Measurements from ENCODE around the gene F12.

F12 gene

GRCh38 chr5:177446200-177447065 is 37.1 kb upstream of the F12 start, which contains the start of gene PRR7:
TSS of gene PRR7 (plus strand) at chr5:177446814. CDS start at chr5:177455068, 8,254 bp downstream.
- in situ Hi-C loops (cut with MboI; ENCODE audit: low sequenced_read_pairs), result no loop called here

- in situ Hi-C loops (cut with MboI; ENCODE audit: low sequenced_read_pairs), result no loop called here
Measured at GRCh38 chr5:177445917-177446199, 36.5 kb upstream of the F12 start.

- in situ Hi-C loops (cut with MboI; ENCODE audit: low sequenced_read_pairs), result no loop called here
Measured at GRCh38 chr5:177445052-177445916, 35.9 kb upstream of the F12 start.

DNA sequence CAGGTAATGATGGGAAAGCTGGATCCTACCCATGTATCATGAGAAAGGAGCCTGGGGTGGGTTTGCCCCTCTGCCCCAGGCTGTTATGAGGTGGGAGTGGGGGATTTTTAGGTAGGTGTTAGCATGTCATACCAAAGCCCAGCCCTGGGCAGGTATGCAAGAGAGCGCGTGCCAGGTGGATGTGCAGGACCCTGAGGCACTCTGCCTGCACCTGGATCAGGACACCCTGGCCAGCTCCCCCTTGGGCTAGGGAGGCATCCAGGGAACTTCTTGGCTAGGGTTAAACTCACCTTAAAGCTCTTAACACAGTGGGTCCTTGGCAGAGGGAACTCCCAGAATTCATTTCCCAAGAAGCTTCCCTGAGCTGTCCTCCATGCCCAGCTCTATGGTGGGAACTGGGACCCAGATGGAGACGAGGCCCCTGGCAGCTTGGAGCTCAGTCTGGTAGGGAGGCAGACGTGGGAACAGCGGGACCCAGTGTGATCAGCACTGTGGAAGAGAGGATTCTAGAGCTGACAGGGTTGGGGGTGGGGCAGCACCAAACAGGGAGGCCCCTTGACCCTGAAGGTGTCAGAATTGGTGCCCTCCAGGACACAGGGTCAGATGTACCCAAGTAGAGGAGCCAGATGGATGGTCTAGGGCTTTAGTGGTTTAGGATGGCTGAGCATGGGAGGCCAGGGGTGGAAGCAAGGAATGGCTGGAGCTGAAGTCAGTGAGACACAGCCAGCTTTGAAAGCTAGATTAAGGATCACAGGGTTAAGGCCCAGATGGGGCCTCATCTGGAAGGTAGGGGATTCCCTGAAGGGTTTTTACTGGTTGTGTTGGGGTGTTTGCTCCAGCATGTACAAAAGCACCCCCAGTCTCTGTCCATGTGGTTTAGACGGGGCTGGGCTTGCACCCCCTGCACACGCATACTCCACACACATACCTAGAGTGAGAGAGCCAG is 35.0 kb upstream of the F12 start:
- in situ Hi-C loops (cut with MboI; ENCODE audit: low sequenced_read_pairs), result loop anchor here (5.0 kb wide), 1 partner anchor 52 kb away; no protein-coding TSS in a partner anchor

DNA sequence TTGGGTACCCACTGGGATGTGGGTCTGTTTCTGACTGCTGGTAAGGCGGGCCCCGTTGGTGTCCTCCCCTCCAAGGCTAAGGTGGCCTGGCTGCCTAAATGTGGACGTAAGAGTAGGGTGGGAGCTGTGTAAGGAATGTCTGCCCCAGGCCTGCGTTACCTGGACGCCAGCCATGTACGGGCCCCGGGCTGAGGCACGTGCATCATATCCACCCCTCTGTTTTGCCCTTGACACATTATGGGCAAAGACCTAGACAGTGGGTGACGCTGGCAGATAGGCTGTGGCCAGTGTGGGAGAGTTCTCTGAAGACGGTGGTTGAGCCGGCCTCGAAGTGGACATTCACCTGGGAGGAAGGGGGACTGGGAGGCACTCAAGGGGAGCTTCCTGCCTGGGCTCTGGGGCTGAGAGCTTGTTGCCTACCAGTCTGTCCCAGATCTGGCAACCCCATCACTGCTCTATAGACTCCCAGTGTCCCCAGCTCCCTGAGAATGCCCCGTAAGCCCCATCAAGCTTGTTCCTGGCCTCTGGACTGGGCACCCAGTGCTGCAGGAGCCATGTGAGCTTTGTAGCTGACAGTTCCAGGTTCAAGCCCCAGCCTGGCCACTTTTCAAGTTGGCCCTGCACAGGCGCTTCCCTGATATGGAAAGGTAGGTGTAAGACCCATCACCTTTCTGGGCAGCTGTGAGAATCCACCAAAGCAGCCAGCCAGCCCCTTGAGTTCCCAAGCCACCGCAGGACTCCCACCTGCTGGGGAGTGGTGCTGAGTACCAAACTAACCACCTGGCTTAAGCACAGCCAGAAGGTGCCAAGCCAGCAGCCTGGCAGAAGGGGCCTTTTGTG is 34.0 kb upstream of the F12 start:
- in situ Hi-C loops (cut with MboI; ENCODE audit: low sequenced_read_pairs), result loop anchor here (5.0 kb wide), 1 partner anchor 51 kb away; no protein-coding TSS in a partner anchor

DNA sequence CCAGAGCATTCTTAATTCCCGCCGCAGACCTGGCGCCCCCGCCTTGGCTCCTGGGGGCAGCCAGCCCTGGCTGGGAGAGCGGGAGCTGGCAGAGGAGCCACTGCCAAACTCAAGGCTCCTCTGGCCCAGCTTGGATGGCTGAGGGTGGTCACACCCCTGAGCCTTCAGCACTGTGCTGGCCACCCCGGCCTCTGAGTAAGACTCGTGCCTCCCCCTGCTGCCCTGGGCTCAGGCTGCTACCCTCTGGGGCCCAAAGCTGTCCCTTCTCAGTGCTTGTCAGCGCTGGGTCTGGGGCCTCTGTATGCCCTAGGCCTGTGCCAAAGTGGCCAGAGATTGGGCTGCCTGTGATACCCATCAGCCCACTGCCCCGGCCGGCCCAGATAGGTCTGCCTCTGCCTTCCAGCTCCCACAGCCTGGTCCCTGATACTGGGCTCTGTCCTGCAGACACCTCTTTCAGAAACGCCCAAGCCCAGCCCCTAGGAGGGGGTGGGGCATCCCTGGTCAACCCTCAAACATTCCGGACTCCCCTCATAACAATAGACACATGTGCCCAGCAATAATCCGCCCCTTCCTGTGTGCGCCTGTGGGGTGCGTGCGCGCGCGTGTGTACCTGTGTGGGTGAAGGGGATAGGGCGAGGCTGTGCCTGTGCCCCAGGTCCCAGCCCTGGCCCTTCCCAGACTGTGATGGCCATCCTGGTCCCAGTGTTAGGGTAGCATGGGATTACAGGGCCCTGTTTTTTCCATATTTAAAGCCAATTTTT is 32.9 kb upstream of the F12 start:
- in situ Hi-C loops (cut with MboI; ENCODE audit: low sequenced_read_pairs), result loop anchor here (5.0 kb wide), 1 partner anchor 50 kb away; no protein-coding TSS in a partner anchor

DNA sequence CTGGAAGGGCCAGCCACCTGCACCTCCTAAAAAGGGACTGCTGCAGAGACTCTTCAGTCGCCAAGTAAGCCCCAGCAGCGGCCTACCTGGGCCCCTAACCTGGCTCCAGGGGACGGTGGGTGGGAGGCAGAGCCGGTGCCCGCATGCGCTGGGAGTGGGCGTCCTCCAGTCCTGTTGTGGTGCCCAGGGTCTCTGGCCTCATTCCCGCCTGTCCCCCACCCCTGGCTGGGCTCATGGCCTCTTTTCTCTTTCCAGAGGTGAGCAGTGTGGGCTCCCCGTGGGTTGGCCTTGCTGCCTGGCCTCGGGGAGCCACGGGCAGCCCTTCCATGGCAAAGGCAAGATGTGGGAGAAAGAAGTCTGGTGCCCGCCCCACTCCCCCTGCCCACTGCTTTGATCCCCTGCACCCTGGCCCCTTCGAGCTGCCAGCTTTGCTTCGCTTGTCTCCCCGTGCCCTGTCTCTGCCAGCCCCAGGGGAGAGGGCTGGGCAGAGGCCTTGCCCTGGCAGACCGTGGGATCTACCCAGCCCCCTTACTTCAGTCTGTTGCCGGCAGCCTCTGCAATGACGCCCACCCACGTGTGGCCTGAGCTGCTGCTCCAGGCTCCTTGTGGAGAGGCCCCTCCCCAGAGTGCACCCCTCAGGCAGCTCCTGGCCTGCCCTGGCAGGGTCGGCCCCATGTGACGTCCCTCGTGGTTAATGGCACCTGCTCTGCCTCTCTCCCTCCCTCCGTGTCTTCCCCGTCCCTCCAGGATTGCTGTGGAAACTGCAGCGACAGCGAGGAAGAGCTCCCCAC is 31.8 kb upstream of the F12 start:
- in situ Hi-C loops (cut with MboI; ENCODE audit: low sequenced_read_pairs), result loop anchor here (5.0 kb wide), 1 partner anchor 49 kb away; no protein-coding TSS in a partner anchor

DNA sequence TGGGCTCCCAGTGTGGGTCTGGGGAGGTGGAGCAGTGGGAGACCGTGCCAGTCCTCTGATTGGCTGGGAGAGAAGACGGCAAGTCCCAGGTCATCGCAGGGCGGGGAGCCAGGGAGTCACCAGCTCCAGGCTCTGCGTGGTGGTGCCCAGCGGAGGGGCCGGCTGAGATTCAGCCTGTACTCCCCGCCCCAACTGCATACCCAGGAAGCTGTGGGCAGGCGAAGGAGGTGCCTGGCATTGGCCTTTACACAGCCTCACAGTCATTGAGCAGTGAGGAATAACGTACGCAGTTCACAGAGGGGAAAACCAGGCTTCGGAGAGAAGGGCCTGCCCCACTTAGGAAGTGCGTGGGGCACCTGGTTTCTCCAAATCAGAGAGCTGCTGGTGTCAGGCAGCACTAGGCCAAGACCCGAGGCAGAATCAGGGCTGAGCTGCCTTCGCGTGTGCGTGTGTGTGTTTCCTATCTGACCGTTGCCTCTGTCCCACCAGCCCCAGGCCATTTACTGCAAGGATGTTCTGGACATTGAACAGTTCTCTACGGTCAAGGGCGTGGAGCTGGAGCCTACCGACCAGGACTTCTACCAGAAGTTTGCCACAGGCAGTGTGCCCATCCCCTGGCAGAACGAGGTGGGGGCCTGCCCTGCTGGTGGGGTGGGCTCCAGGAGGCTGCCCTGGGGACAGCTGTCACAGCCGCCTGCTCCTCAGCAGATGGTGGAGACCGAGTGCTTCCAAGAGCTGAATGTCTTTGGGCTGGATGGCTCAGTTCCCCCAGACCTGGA is 31.0 kb upstream of the F12 start:
- in situ Hi-C loops (cut with MboI; ENCODE audit: low sequenced_read_pairs), result loop anchor here (5.0 kb wide), 1 partner anchor 48 kb away; no protein-coding TSS in a partner anchor

- in situ Hi-C loops (cut with MboI; ENCODE audit: low sequenced_read_pairs), result loop anchor here (5.0 kb wide), 1 partner anchor 47 kb away; no protein-coding TSS in a partner anchor
Measured at GRCh38 chr5:177439518-177440053, 30.2 kb upstream of the F12 start.

DNA sequence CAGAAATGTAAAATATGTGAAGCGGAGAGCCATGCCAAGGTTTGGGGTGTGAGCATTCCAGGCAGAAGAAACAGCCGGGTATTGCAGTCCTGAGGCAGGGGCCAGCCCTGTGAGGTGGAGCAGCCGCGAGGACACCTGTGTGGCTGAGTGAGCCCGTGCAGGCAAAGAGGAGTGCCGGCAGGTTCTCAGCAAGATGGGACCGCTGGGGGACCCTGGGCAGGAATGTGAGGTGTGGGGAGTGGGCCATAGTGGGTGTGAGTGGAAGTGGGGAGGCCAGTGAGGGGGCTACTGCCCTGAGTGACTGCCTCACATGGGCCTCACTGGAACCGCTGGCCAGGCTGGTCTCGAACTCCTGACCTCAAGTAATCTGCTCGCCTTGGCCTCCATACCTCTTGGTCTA is 29.1 kb upstream of the F12 start:
- in situ Hi-C loops (cut with MboI; ENCODE audit: low sequenced_read_pairs), result no loop called here

DNA sequence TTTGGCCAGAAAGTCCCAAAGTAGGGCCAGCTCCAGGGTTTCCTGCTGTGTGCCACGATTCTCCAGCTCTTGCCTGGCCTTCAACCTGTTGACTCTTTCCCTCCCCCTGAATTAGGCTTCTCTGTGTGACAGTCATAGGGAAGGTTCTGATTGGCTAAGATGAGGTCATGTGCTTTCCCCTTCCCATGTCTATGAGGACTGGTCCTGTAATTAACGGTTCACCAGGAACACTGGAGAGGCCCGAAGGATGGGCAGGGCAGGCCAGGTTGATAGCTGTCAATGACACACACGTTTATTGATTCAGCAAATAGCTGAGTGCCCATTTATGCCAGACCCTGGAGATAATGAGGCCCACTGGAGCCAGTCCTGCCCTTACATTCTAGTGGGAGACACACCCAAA is 28.3 kb upstream of the F12 start:
- in situ Hi-C loops (cut with MboI; ENCODE audit: low sequenced_read_pairs), result no loop called here

DNA sequence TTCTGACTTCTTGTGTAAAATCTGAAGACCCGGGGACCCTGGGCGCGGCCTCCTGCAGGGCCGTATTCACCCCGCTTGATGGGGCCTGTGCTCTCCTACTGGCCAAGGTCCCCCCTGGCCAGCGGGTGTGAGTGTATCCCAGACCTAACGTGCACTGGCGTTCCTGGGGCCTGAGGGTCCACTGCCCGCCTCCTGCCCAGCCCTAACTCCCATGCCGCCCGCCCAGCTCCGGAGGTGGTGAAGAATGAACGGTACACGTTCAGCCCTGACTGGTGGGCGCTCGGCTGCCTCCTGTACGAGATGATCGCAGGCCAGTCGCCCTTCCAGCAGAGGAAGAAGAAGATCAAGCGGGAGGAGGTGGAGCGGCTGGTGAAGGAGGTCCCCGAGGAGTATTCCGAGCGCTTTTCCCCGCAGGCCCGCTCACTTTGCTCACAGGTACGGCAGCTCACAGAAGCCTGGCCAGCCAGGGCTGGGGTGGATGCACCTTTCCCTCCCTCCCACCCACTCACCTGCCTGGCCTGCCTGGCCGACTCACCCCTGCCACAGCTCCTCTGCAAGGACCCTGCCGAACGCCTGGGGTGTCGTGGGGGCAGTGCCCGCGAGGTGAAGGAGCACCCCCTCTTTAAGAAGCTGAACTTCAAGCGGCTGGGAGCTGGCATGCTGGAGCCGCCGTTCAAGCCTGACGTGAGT is 26.6 kb upstream of the F12 start:
- in situ Hi-C loops (cut with MboI; ENCODE audit: low sequenced_read_pairs), result no loop called here

DNA sequence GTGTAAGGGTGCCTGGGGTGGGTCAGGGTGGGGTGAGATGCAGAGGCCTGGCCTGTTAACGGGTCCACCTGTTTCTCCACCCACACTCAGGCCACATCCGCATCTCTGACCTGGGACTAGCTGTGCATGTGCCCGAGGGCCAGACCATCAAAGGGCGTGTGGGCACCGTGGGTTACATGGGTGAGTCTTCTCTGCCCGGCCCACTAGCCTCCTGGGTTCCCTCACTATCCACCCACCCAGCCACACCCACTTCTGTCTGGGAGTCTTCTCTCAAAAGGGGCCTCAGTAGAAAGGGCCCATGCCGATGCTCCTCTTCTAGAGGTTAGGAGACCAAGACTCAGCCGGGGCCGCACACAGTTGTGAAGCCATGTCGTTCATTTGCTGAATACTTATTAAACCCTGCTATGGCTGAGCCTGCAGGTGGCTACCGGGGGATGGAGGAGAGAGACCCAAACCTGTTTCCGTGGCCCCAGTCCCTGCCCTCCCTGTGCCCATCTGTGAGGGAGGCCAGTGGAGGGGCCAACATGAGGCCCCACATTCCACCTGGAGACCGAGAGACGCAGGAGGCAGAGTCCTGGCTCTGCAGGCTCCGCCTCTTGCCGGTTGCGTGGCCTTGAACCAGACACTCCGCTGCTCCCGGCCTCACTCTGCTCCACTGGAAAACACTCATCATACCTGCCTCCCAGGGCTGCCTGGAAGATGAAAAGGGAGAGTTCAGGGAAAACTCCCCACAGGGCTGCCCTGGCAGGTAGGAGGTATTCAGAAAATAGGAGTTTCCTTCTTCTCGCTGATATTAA is 25.8 kb upstream of the F12 start:
- in situ Hi-C loops (cut with MboI; ENCODE audit: low sequenced_read_pairs), result no loop called here

GRCh38 chr5:177434437-177434836 is 25.1 kb upstream of the F12 start:
- in situ Hi-C loops (cut with MboI; ENCODE audit: low sequenced_read_pairs), result no loop called here

- in situ Hi-C loops (cut with MboI; ENCODE audit: low sequenced_read_pairs), result no loop called here
Measured at GRCh38 chr5:177433658-177434217, 24.4 kb upstream of the F12 start.

Data from HL-60/S4 treated with retinoic acid at 250 ng/mL for 4 days and 3 days (cell line).